Measurements from ENCODE around the gene CEP41. TPM values are rescaled to one million over a fixed set of nuclear protein-coding genes. Genes with fewer than 3 reads are reported as not detected.
A peak's percentile ranks its signal among the peaks of the same experiment; 100 is the strongest.
"Not testable (repeated sequence)": the region's sequence is repeated elsewhere in the genome, so short reads cannot be mapped to it uniquely, and the experiment has no call there.

CEP41 gene
- total RNA-seq, 1 experiment from 2014 or later: 16.5 TPM

DNA sequence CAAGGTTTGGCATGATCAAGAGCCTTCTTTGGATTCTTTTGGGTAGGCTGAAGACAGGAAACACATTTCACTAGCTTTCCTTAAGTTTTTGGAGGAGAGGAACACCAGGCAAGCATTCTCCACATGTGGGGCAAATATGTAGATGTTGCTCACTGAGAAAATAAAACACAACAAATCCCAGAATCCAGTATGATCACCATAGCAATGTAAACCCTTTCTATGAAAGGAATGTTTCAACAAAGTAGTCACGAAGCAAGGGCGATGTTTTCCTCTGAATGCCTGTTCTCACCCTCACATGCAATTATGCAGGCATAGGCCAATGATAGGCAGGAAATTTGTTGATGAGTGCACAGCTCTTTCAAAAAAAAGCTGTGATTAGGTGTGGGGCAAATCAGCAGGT is 20.5 kb upstream of the CEP41 start:
- no peak for DNase-seq (ENCODE audit: low read depth)

DNA sequence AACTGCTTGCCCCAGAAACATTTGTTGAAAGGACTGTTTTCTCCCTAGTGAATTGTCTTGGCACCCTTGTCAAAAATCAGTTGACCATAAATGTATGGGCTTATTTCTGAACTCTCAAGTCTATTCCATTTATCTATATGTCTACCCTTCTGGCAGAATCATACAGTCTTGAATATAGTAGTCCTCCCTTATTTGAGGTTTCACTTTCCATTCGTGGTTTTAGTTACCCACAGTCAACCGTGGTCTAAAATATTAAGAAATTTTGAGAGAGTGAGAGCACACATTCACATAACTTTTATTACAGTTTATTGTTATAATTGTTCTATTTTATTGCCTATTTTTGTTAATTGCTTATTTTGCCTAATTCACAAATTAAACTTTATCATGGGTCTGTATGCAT is 17.4 kb upstream of the CEP41 start:
- DNase-seq (ENCODE audit: low read depth): no peak

DNA sequence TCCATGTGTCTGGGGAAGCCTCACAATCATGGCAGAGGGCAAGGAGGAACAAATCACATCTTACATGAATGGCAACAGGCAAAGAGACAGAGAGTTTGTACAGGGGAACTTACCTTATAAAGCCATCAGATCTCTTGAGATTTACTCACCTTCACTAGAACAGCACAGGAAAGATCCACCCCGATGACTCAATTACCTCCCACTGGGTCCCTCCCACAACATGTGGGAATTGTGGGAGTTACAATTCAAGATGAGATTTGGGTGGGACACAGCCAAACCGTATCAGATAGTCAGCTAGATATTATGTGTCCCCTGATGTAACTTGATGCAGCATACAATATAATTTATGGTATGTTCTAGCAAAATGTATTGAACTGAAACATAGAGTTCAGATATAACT is 14.1 kb upstream of the CEP41 start:
- DNase-seq (ENCODE audit: low read depth): no peak

DNA sequence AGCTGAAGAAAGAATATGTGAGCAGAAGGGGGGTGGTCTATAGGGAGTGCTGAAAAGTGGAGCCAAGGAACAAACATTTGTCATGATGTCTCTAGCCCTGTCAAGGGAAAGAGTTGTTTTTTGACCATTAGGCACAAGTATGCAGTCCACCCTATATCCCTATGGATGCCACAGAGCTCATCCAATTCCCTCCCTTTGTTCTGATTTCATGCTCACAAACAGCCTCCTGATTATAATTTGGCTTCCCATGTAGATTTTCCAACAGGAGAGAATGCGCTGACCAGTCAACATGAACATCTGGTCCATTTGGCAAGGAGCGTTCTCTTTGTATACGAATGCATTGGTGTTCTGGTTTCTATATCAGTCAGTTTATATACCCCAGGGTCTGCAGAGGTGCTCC is 12.1 kb upstream of the CEP41 start:
- DNase-seq (ENCODE audit: low read depth): no peak

DNA sequence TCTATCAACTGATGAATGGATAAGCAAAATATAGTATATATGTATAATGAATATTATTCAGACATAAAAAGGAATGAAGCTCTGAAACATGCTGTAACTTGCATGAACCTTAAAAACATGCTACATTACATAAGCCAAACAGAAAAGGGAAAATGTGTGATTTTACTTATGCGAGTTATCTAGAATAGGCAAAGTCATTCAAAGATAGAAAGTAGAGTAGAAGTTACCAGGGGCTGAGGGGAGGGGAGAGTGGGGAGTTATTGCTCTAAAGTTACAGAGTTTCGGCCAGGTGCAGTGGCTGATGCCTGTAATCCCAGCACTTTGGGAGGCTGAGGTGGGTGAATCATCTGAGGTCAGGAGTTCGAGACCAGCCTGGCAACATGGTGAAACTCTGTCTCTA is 10.5 kb upstream of the CEP41 start:
- DNase-seq (ENCODE audit: low read depth): not testable (repeated sequence)

DNA sequence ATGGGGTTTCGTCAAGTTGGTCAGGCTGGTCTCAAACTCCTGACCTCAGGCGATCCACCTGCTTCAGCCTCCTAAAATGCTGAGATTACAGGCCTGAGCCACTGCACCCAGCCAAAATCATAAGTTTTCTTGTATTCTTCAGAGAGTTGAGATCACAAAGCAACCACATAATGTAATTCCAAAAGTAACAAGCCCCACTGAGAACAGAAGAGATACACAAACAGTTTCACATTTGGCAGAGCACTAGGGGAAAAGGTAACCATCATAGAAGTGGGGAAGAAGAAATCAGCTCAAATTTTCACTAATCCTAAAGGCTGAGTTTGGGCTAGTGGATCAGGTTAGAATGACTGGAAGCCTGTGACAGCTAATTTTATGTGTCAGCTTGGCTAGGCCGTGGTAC is 5.4 kb upstream of the CEP41 start:
- DNase-seq (ENCODE audit: low read depth): no peak

DNA sequence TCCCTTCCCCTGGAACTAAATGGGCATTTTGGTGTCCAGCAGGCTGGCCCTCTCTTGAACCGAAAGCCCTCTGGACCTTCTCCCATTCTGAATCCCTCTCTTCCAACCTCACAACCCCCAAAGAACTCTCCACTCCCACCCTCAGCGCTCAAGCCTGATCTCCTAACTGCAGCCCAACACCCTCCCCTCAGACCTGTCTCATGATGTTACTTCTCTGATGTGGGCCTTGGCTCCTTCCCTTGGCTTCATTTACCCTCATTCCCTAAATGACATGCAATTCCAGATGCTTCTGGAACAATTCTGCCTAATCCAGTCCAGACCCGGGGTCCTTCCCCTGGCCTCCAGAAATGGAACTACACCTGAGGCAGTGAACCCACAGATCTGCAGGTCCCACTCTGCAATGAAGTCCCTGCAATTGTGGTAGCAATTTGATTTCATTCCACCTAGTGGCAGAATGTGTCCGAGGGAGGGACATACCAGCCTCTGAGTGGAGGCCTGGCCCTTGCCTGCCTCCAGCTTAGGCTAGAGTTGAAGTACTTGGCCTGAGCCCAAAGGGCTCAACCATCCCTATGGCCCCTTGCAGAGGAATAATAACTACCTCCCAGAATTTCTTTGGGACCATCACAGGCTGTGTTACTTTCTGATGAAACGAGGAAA is 4.1 kb upstream of the CEP41 start:
- DNase-seq (ENCODE audit: low read depth): no peak

DNA sequence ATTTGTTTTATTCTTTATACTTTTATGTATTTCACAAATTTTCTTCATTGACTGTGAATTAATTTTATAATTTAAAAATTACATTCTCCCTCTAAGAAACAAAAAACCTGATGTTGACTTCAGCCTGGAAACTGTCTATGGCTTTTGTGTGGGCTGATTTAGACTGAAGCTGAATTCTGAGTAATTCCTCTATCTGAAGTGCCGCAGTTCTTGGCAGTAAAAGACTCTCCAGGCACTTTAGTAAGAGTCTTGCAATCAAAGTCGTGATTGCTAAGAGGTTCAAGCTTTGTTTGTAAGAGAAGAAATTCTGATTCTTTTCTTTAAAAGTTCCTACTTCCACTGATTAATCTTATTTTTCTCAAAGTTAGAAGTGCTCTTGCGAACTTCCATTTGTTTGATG is 3.4 kb upstream of the CEP41 start:
- DNase-seq (ENCODE audit: low read depth): no peak

DNA sequence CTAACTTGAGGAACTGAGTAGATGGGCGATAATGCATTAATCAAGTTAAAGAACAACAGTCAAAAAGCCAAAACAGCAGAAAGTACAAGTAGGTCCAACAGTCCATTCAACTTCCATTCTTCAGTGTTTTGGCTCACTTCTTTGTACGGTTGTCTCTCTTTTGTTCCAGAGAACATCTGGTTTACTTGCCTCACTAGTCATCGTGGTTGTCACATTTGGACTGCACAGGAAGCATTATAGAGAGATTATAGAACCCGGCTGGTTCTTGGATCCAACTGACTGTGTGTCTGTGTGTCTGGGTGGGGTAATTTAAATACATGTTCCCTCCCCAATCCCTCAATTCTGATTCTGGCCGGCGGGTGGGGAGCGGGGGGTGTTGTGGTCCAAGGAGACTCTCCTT is 1.8 kb upstream of the CEP41 start:
- DNase-seq (ENCODE audit: low read depth): no peak

DNA sequence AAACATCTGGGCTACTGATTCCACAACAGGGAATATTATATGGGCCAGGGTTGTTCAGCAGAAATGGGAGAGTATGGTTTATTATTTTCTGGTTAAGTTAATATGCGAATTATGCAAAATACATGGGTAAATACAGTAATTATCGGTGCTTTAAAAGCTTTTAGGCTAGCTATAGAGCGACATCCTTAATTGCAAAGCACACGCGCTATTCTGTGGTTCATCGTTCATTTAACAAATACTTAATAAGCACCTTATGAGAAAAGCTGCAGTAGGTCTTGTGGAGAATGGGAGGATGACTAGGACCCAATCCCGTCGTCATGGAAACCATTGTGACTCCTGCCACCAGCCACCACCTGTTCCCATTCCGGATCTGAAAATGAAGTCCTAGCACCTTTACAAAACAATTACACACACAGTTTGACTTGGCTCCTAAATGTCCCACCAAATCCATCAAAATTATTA is 623 bp upstream of the CEP41 start:
- peak; percentile 44 for DNase-seq (ENCODE audit: low read depth)

DNA sequence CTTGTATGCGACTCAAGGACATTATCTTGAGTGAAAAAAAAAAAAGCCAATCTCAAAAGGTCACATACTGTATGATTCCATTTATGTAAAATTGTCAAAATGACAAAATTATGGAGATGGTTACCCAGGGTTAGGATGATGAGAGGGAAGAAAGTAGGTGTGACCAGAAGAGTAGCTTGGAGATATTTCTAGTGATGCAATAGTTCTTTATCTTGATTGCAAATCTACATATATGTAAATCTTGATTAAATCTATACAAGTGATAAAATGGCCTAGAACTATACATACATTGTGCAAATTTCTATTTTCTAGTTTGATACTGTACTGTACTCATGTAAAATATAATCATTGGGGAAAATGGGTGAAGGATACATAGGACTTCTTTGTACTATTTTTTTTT is 4.6 kb downstream of the CEP41 start:
- no peak for DNase-seq (ENCODE audit: low read depth)

DNA sequence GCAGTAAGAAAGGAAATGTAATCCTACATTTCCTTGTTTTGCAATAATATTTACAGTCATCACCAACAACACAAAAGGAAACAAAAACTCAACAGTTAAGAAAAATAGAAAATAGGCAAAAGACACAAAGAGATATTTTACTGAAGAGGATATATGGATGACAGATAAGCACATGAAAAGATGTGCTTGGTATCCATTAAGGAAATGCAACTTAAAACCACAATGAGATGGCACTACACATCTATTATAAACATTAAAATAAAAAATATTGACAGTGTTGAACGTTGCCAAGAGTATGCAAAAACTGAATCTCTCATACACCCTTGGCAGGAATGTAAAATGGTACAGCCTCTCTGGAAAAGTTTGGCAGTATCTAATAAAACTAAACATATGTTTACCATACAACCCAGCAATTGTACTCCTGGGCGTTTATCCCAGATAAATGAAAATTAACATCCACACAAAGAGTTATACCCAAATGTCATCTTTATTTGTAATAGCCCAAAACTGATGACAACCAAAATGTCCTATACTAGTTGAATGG is 5.4 kb downstream of the CEP41 start:
- DNase-seq (ENCODE audit: low read depth): no peak

DNA sequence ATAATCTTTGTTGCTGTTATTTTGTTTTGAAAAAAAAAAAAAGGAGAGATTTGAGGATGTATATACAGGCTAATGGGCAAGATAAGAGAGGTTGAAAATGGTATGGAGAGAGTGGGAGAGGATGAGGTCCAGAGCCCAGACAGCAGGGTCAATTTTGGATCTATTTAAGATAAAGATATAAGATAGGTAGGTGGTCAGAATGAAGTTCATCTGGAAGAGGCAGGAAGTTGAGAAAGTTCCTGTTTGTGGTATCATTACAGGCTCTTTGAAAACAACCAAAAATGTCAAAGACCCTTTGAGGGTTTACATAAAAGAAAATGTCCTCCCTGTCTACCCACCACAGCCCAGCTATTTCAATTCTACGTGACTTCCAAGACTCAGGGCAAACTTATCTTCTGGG is 7.5 kb downstream of the CEP41 start:
- no peak for DNase-seq (ENCODE audit: low read depth)

DNA sequence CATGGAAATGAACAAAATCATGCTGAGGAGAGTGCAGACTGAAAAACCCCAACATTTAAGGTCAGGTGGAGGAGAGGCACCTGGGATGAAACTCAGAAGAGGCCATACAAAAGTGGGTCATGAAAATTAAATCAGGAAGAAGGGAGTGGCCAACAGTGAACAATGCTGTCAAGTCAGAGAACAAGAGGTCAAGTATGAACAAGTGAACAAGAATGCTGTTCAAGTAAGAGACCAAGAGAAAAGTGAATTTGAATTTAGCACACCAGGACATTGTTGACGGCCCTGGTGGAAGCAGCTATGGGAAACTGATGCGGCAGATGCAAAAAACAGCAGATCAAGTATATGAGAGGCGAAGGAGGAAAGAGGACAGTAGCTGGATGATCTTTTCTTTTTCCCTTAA is 7.9 kb downstream of the CEP41 start:
- peak; percentile 46 for DNase-seq (ENCODE audit: low read depth)

DNA sequence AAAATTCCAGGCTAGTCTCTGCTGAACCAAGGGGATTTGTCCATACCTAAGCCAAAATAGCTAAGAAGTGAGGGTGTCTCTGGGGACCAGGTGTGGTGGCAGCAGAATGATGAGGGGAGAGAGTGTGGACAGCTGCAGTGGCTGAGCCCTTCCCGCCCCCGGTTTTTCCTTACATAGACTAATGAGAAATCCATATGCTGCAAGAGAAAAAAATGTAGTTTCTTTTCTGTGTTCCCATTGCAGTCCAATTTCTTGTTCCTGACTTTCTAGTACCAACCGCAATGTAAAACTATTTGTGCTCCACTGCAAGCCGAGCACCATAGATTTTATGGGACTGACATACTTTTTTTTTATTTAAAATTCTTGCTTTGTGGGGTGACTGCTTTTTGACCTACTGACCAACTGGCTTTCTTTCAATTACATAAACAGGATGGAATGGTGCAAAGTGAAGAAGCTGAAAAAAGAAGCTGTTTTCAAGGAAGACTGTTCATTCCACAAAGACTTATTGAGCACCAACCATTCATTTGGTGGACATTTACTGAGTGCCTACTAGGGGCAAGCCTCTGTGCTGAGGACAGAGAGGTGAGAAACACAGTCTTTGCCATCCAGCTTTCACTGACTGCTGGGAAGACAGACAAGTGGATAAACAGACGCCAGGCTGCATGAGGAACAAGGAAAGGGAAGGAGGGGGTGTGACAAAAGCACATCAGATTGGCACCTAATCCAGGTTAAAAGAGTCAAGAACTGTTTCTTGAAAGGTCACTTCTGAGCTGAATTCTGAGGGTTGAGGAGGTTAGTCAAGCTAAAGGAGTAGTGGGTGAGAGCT is 9.8 kb downstream of the CEP41 start:
- no peak for DNase-seq (ENCODE audit: low read depth)

DNA sequence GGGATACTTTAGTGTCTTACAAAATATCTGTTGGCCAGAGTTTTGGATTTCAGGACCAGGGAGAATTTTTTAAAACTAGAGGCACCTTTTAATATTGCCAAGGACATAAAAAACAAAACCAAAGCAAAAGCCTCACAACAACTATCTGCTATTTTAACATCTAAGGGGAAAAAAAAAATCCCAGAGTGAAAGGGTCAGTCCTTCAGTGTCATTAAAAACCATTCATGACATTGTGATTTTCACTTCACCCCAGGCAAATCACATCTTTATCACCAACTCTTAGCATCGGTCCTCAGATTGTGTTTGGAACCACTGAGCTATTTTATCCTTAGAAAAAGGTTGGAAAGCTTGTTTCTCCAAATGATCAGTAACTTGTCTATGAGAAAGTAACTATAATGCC is 10.7 kb downstream of the CEP41 start:
- no peak for DNase-seq (ENCODE audit: low read depth)

DNA sequence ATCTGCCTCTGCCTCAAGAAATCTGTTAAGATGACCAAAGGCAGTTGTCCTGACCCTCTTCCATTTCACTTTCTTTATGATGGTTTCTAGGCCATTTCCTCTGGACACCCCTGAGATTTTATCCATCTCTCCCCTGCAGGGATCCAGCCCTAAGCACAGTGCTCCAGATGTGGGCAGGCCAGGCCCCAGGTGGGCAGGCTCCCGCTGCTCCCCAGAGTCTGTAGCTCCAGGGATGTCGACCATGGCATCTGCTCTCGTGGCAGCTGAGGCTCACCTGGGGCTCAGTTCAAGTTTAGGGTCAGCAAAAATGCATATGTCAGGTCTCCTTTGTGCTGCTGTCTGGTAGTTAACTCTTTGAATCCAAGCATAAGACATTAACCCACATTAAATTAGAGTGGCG is 11.8 kb downstream of the CEP41 start:
- no peak for DNase-seq (ENCODE audit: low read depth)

DNA sequence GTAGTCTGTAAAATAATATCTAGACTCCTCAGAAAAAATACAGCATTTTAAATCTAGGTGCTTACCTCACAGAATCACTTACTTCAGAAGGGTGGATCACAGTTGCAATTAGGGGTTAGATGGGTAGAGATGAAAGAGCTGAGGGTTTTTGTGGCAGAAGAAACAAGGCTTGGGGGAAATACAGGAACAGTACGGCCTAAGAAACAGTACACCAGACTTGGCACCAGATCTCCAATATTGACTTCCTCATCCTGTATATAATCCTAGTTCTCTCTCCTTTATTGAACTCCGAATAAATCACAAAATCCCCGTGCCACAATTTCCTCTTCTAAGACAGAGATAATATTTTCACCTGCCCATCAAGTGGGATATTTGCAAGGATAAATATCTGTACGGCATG is 14.3 kb downstream of the CEP41 start:
- DNase-seq (ENCODE audit: low read depth): no peak

DNA sequence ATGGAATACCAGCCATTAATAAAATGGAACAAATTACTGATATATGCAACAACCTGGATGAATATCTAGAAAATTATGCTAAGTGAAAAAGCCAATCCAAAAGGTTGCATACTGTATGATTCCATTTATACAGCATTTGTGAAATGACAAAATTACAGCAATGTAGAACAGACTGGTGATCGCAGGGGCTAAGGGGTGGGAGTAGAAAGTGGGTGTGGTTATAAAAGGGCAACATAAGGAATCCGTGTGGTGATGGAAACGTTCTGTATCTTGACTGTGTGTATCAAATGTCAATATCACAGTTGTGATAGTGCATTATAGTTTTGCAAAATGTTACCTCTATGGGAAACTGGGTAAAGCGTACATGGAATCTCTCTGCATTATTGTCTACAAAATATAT is 15.0 kb downstream of the CEP41 start:
- DNase-seq (ENCODE audit: low read depth): no peak

DNA sequence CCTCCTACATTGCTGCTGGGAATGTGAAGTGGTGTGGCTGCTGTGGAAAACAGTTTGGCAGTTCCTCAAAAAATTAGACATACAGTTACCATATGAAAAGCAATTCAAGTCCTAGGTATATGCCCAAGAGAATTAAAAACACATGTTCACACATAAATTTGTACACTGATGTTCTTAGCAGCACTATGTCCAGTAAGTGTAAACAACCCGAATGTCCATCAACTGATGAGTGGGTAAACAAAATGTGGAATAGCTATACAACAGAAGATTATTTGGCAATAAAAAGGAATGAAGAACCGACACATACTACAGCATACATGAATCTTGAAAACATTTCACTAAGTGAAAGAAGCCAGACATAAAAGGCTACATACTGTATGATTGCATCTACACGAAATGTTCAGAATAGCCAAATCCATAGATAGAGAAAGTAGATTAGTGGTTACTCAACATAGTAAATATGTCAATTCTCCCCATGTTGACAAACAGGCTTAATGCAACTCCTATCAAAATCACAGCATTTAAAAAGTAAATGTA is 17.2 kb downstream of the CEP41 start:
- no peak for DNase-seq (ENCODE audit: low read depth)

DNA sequence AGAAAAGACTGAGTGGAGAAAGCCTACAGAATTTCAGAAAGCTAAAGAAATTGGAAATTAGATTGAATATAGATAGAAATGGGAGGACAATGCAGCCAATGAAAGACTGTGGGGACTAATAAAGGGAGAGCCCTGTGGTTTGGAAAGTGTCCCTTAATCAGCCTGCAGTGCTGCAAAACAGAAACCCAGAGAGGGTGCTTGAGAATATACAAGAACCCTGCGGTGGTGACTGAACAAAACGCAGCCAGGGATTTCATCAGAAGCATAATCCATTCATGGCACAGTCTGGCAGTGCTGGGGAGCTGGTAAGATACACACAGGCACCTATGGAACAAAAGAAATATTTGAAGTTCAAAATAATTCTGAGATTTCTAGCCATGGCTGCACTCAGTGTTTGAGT is 19.1 kb downstream of the CEP41 start:
- no peak for DNase-seq (ENCODE audit: low read depth)

DNA sequence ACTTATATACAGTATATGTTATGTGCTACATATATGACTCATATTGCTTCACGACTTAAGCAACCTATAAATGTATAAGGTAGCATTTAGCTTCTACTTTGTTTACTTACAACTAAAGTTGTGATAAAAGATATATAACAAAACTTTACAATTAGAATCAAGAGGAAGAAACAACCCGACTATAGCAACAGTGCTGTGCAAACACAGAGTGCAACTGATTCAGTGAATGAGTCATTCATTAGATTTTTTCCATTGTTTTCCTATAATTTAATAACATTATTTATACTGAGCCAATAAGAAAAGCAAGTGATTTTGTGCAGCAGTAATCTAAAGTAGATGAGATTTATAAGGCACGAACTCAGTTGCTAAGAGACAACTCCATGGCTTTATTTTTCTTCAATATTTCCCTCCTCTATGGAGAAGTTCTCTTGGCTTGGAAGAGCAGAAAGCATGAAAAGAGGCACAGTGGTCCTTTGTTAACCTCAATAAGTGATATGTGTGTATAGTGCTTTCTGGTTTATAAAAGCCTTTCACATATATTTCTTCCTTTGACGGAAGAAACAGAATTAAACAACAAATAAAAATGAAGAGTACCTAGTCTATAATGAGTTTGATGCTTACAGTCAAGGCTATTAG is 19.8 kb downstream of the CEP41 start:
- no peak for DNase-seq (ENCODE audit: low read depth)

Measured in HT1080 (cell line).